NCI-H2227 treated with DMSO at 0.1 percent for 48 hours (cell line): ENCODE data around the gene RBMS3.

Experiments used
- DNase-seq: peaks from one replicate; lab custom pipeline; 2025; lab: John Stamatoyannopoulos, UW

RBMS3 gene

GRCh38 chr3:29889215-29889614 lies 608.3 kb downstream of the RBMS3 start:
- no peak for DNase-seq

DNA sequence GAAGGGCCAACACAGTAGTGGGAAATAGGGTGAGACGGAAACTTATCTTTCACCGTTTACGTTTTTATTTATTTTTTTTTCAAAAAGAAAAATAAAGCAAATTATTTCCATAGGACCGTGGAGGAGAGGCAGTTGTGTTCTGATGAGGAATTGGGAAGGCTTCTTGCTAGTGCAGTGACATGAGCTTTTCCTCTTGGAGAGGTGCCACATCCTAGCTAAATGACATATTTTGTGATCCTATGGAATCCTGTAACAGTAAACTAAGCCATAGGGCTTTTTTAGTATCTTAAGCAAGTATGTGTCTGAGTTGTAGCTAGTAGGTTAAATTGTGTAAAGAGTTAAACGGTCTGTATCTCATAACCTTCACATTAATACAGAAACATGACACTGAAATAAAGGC lies 609.9 kb downstream of the RBMS3 start:
- no peak for DNase-seq

DNA sequence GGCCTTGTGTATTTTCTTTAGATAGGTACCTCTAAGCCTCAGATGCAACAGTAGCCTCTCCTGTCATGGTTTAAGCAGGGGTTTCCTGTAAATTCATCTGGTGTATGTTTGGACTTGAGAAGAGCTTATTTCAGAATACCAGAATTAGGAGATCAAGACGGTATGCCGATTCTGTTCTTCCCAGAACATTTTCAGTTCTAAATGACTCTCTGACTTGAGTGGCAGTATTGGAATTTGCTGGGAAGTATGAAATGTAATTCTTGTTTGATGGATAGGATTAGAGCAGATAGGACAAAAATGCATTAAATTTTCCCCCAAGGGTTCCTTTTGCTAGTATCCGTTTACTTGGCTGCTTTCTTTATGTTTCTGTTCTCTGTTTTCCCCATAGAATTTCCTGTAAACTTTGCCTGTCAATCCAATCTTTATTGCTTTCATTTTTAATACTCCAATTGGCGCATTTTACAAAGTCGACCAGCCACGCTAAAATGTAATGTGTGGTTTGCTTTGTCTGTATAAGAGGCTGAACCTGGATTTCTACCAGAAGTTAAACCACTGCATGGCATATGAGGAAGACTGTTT lies 612.2 kb downstream of the RBMS3 start:
- DNase-seq: no peak

DNA sequence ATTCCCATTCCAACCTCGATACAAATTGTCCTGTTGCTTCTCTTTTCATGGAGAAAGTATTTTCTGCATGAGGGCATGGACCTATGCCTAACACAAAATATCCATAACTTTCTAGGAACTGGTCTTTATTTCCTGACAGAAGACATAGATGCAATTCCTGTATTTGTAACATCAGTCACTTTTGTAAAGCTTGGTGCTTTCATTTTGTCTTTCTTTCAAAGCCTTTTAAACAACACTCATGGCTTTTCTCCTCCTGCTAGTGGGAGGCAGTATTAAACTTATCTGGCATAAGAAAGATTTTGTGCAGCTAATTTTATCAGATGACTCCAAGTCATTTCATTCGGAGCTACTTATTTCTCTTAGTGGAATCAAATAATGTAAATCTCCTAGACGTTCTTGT lies 616.0 kb downstream of the RBMS3 start:
- no peak for DNase-seq

GRCh38 chr3:29898171-29898965 lies 617.5 kb downstream of the RBMS3 start:
- no peak for DNase-seq

GRCh38 chr3:29899021-29899420 lies 618.1 kb downstream of the RBMS3 start:
- no peak for DNase-seq

GRCh38 chr3:29901097-29901496 lies 620.2 kb downstream of the RBMS3 start:
- DNase-seq: no peak

GRCh38 chr3:29903600-29903999 lies 622.7 kb downstream of the RBMS3 start:
- DNase-seq: no peak

DNA sequence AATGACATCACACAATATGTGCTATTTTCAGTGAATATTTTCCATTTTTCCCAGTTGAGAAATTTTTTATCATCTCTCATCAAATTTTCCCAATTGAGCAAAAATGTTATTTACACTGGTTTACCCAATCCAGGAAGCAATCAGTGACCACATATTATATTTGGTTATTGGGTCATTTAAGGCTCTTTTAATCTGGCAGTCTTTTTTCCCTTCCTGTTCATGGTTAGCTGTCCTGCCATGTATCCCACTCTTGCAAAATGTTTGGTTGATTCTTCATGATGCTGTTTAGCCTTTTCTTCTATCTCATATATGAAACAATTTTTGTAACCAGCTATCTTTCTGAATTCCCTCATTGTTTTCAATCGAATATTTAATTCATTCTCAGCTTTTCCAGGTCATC lies 626.0 kb downstream of the RBMS3 start:
- no peak for DNase-seq

DNA sequence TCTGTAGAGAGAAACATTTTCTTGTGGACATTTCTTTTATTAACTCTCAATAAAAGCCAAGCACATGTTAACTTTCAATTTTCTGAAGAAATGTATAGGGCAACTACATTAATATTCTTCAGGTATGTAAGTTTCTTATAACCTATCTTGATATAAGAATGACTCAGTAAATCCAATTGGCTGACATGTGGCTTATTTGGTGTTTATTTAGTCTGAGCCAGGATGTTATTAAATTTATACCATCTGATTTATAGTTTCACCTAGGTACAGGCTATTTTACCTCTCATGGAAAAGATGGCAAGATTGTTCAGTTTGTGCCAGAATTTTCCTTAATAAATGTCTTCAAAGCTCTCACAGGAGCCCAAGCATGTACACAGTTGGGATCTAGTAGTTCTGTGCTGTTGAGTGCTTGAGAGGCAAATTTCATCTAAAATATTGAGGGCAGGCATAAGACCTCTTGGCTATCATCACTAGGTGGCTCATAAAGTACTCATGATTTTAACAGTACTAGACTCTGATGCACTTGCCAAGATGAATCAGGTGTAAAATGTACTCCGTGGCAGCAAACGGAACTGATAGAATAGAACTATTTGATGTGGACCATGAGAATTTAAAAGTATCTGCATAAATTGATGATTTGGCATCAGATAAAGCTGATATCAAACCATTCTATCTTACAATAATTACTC lies 631.9 kb downstream of the RBMS3 start:
- DNase-seq: no peak

DNA sequence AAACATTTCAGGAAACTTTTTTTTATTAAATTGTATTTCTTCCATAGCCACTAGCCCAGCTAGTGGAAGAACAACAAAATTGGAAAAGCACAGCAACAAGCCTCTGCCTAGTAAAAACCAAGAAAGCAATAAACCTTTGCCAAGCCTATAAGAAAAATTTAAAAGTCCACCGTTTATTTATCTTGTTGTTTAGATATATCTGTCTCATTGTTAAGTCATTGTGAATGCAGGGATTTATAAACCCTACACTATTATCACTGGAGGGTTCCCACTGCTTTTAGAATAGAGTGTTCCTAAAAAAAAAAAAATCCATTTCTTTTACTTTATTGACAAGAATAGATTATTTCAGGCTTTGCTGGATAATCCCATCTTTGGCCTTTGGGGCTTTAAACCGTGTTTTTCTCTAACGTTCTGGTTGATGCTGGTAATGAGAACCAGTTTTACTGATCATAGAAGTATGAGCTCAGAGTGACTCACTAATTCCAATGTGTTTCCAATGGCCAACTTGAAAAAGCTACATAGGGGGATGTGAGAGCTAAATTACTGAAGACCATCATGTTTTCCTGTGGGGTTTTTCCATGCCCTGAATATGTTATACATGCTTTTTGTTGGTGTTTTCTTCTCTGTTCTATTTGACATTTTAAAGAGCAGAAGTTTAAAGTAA lies 634.1 kb downstream of the RBMS3 start:
- no peak for DNase-seq

DNA sequence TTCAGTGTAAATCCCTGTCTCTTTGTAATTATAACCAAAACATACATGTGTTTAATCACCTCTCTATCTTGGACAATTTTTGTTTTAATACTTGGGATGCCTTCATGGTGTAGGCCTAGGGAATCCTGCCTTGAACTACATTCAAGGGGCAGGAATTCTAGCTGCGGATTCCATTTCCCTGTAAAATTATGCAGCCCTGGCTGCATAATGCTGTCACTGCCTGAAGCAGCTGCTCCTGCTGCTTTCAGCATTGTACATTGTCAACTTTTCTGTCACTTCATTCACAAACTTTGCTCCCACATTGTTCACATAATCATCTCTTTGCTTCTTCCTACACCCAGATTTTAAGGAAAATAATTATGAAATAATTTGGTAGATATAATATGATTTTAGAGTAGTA lies 638.7 kb downstream of the RBMS3 start:
- DNase-seq: no peak

DNA sequence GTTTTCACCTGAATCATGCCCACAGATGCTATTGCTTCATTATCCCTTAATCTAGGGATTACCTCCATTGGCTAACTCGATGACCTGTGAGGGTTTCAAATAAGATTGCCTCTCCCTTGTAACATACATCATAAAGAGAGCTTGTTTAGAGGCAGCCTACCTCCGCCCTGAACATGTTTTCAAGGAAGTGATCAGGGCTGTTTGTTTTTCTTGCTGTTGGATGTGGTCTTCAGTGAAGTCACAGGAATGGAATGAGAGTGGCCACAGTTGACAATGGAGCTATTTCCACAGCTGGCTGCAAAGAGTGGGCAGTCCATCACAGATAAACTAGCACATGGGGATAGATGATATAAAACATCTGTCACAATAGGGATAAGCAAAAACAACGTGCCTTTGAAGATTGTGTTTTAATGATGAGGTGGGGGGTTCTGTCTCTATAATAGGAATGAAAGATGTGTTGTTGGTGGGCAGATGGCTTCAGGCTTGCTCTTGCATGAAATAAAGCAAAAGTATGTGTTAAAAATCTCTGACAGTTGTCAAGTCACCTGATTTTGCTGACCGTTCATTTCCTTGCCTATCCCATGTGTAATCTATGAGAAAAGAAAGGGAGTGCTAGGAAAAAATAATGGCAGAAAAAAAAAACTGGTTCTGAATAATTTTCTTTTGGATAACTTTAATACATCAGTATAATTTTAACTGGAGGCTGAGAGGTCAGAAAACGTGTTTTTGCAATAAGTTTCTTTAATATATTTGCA lies 642.3 kb downstream of the RBMS3 start:
- no peak for DNase-seq

- no peak for DNase-seq
These were observed 644.1 kb downstream of the RBMS3 start for GRCh38 chr3:29924783-29925561.

- DNase-seq: no peak
These were observed 645.5 kb downstream of the RBMS3 start for GRCh38 chr3:29926378-29926777.

DNA sequence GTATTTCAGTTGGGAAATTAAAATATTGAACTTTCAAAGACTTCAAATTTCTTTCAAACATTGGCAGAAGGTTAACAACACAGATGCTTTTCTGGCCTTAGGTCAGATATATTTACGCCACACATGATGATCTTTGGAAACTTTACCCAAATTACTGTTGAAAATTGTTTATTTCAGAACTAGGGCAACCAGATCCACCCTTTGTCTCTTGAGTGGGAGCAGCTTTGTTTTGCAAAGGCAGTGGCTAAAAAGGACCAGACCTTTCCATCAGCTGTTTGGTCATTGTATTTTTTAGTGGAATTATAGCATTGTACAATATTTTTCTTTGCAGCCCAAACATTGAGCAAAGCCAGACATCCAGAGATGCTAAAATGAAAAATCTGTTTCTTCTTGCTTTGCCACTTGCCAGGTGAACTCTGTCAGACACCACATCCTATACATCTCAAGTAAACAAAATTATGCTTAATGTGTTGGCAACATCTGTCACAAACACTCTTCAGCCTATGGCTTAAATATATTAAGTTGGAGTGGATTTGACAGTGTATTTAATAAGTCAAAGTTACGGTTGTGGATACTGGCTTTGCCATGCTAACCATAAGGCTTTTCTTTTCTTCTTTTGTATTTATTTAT lies 651.9 kb downstream of the RBMS3 start:
- DNase-seq: no peak

DNA sequence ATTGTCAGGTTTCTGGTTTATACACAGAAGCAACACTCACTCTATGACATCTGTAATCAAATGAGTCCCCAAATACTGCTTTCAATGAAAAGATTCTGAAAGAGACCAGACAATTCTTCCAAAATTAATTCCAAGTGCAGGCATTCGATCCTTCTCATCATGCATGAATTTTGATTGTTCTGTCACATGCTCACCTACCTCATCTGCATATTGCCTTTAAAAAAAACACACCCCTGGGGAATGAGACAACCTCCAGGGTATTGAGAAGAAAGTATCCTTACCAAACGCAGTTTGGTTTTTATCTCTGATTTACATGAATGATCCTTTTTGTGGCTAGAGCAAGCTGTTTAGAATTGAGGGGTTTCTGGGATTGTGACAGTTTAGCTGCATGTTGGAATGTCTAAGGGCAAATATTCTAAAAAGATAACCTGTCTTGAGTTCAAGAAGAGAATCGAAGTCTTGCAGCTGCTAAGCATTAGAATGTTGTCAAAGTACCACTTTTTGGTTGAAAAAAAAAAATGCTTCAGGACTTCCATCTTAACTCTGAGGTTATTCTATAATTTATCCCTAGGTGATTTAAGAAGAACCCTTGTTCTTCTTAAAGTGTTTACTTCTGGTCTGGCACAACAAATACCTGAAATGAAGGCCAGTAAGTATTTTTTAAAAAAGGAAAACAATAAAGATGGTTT lies 653.1 kb downstream of the RBMS3 start:
- no peak for DNase-seq

DNA sequence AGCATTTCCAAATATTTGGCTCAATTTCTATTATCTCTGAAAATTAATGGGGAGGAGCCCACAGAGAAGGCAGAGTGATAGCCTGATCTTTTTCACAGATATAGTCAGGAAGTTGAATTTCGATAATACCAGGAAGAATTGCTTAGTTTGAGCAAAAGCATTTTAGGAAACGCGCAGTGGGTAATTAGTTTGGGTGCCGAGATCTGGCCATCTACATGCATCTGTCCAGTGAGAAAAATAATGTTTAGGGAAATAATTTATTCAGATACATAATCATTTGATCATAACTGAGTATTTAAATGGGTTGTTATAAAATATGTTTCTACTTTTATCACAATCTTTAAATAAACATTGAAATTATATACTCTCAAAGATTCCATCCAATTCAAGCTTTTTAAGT lies 653.9 kb downstream of the RBMS3 start:
- no peak for DNase-seq

- DNase-seq: no peak
These were observed 655.2 kb downstream of the RBMS3 start for GRCh38 chr3:29936054-29936453.

DNA sequence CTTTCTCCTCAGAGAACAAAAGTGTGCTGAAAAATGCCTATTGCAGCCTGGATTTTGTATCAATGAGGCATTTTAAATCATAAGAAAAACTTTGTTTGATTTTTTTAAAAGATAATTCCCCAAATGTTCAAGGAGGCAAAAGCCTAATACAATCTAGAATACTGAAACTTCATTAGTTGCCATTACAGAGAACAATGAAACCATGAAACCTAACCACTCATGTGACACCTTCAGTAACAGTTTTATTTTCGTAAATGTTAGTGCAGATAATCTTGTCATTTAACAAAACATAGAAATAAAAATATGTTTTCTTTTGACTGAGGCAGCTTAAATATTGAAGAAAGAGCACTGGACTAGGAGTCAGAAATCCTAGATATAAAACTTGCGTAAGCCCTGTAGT lies 655.9 kb downstream of the RBMS3 start:
- no peak for DNase-seq
